ENCODE measurements around the gene KCNK17. TPM values are rescaled to one million over a fixed set of nuclear protein-coding genes. Genes with fewer than 3 reads are reported as not detected.

Gene KCNK17
- total and polyA plus RNA-seq, 2 donors (not counting 3 experiments of a cell fraction or from before 2014, with no cell fraction given), result not detected

GRCh38 chr6:39342692-39343395 is 28.6 kb upstream of the KCNK17 start:
- no peaks in the 10 kb centered on the region for H3K79me2 ChIP-seq (ENCODE audit: control insufficient read depth, insufficient read depth, low read length)
- no peaks in the 10 kb centered on the region for H3K4me1 ChIP-seq (ENCODE audit: control insufficient read depth, extremely low read depth, insufficient read depth, low read length)
- dilution Hi-C loops (cut with MboI; ENCODE audit: extremely low pct_ligation_motif_present, low sequenced_read_pairs) (no loop called here), intact Hi-C loops (cut with micrococcal nuclease) (loop anchor here (10.0 kb wide), 1 partner anchor 1502 kb away; no protein-coding TSS in a partner anchor)
- peaks cover 0 to 2% of the 10 kb centered on the region in 2 experiments for H3K27me3 ChIP-seq (ENCODE audit: control insufficient read depth in 2 of 2, insufficient read depth in 2 of 2, low read length in 2 of 2)
- TF ChIP-seq MYC (IDR thresholded peaks at IDR 0.05; ENCODE audit: low read depth, low read length) (no peak), JUN (IDR thresholded peaks at IDR 0.05; ENCODE audit: borderline replicate concordance, insufficient read depth, insufficient read length, low read depth) (no peak), POLR2A (IDR thresholded peaks at IDR 0.05; ENCODE audit: low read depth, low read length) (no peak), MAX (IDR thresholded peaks at IDR 0.05; ENCODE audit: insufficient read depth, insufficient read length) (no peak), POLR2AphosphoS5 (IDR thresholded peaks at IDR 0.05; ENCODE audit: insufficient read depth, low read depth, low read length) (no peak), GATA2 (IDR thresholded peaks at IDR 0.05; ENCODE audit: insufficient read depth, insufficient read length, low read depth, low read length) (no peak), EZH2 (IDR thresholded peaks at IDR 0.05; ENCODE audit: borderline replicate concordance, low read depth, low read length, severe bottlenecking) (no peak)
- TF ChIP-seq, protein P1, sequence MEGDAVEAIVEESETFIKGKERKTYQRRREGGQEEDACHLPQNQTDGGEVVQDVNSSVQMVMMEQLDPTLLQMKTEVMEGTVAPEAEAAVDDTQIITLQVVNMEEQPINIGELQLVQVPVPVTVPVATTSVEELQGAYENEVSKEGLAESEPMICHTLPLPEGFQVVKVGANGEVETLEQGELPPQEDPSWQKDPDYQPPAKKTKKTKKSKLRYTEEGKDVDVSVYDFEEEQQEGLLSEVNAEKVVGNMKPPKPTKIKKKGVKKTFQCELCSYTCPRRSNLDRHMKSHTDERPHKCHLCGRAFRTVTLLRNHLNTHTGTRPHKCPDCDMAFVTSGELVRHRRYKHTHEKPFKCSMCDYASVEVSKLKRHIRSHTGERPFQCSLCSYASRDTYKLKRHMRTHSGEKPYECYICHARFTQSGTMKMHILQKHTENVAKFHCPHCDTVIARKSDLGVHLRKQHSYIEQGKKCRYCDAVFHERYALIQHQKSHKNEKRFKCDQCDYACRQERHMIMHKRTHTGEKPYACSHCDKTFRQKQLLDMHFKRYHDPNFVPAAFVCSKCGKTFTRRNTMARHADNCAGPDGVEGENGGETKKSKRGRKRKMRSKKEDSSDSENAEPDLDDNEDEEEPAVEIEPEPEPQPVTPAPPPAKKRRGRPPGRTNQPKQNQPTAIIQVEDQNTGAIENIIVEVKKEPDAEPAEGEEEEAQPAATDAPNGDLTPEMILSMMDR (IDR thresholded peaks at IDR 0.05; ENCODE audit: extremely low read depth in 1 of 2, insufficient read depth in 1 of 2, low read depth in 1 of 2, low read length in 2 of 2), result no peak
- H3K4me2 ChIP-seq (ENCODE audit: insufficient read depth, low read length), result no peak overlapping the region
- H3K9me1 ChIP-seq (replicated peaks; ENCODE audit: control insufficient read depth, extremely low read depth, insufficient read depth, low read length), result no peaks in the 10 kb centered on the region
- DNase-seq (ENCODE audit: low read depth, low spot score) (no peak), FAIRE-seq (no peak)
- H3K9ac ChIP-seq (replicated peaks; ENCODE audit: extremely low read depth, insufficient read depth, low read length), result no peak overlapping the region
- H3K36me3 ChIP-seq (ENCODE audit: control insufficient read depth in 2 of 2, extremely low read depth in 1 of 2, insufficient read depth in 2 of 2, low read length in 2 of 2), result no peaks in the 10 kb centered on the region
- H2AFZ ChIP-seq (ENCODE audit: low read depth, low read length), result no peak overlapping the region
- H3K27ac ChIP-seq (ENCODE audit: insufficient read depth, low read depth, low read length), result no peak overlapping the region
- CTCF ChIA-PET, result no interaction called here
- POLR2A ChIA-PET, result no interaction called here
- BruUV-seq (replicated peaks), result no TSS peak
- no peak overlapping the region for H3K4me3 ChIP-seq (replicated peaks in 1 of 3; ENCODE audit: insufficient read depth in 1 of 3, low read depth in 1 of 3, low read length in 3 of 3)
- H3K9me3 ChIP-seq (replicated peaks; ENCODE audit: control insufficient read depth, insufficient read depth, low read length), result no peaks in the 10 kb centered on the region
- H4K20me1 ChIP-seq (replicated peaks; ENCODE audit: control insufficient read depth, extremely low read depth, insufficient read depth, low read length), result no peaks in the 10 kb centered on the region
